Neutrophil (primary cell): ENCODE data around the gene IL26.

Experiments
- H3K27ac ChIP-seq: fragments of 200-600 bp; sonication (generic); 2 replicates; pipeline ENCODE4 v1.5.1; 2016; ENCODE audit warnings: mild to moderate bottlenecking, moderate library complexity
- H3K27me3 ChIP-seq: fragments of 200-600 bp; sonication (generic); 2 replicates; pipeline ENCODE4 v1.6.0; 2016; ENCODE audit warnings: mild to moderate bottlenecking
- H3K36me3 ChIP-seq: fragments of 200-600 bp; sonication (generic); 2 replicates; pipeline ENCODE4 v1.5.1; 2017
- H3K4me1 ChIP-seq, 2 experiments: fragments of 200-600 bp in 1 of 2; sonication (generic) in 1 of 2; 1 replicate in 1 of 2; 2 replicates in 1 of 2; pipeline versions ENCODE4 v1.5.1 to v1.6.1; 2013 to 2016; ENCODE audit warnings: low read depth in 1 of 2, low read length in 1 of 2, mild to moderate bottlenecking in 1 of 2, moderate library complexity in 1 of 2; ENCODE audit not compliant: control insufficient read depth in 1 of 2, insufficient read depth in 1 of 2
- H3K4me3 ChIP-seq, 2 experiments: fragments of 200-600 bp in 1 of 2; sonication (generic) in 1 of 2; 1 replicate in 1 of 2; 2 replicates in 1 of 2; pipeline ENCODE4 v1.5.1; 2013 to 2016; ENCODE audit warnings: low read depth in 1 of 2, low read length in 1 of 2, mild to moderate bottlenecking in 1 of 2, moderate library complexity in 1 of 2
- H3K9me3 ChIP-seq: fragments of 200-600 bp; sonication (generic); 2 replicates; pipeline ENCODE4 v1.5.1; 2016
- CTCF ChIP-seq: fragments of 200-600 bp; sonication (generic); IDR thresholded peaks from 2 replicates; pipeline ENCODE4 v1.5.1; 2016; ENCODE audit warnings: antibody characterized with exemption

IL26 gene

DNA sequence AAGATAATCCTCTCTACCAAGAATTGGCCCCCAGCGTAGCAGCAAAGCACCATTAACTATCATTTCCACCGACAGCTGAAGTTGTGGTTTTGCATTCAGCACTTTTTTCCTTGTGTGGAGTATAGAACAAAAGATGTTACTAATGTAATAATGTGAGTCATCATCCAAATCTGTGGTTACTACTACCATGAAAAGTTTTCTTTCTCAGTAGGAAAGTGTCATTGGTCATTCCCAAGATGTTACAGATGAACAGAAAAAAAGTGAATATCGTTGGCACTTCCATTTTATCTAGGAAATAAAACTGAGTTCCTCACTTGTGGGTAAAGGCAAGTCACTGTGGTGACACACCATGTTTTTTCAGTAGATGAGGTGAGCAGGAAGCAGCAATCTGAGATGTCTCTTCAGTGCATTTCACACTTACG, 35.8 kb downstream of the IL26 start:
- H3K36me3 ChIP-seq: no peaks in the 10 kb centered on the region
- no peak for TF ChIP-seq CTCF
- no peak overlapping the region for H3K27ac ChIP-seq
- H3K4me1 ChIP-seq: no peaks in the 10 kb centered on the region
- no peak overlapping the region for H3K4me3 ChIP-seq
- peaks cover 22% of the 10 kb centered on the region for H3K27me3 ChIP-seq
- H3K9me3 ChIP-seq: no peaks in the 10 kb centered on the region

DNA sequence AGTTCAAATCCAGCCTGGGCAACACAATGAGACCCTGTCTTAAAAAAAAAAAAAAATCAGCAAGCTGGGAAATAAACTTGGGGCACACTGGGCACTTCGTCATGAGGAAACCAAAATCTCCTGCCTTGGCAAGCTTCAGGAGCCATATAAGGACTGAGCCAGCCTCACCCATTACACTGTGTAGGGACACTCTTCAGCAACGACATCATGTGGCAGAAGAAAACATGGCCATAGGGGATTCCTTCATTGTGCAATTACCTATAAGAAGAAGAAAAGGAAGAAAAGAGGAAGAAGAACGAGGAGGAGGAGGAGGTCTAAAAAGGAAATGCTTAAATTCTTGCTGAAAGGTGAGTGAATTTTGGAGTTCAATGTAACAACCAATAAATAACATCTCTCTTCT, 40.0 kb downstream of the IL26 start:
- no peak for TF ChIP-seq CTCF
- Histone ChIP-seq H3K36me3 (no peaks in the 10 kb centered on the region), H3K9me3 (no peaks in the 10 kb centered on the region), H3K27me3 (peaks cover 14% of the 10 kb centered on the region), H3K4me1 (no peaks in the 10 kb centered on the region), H3K27ac (no peak overlapping the region), H3K4me3 (no peak overlapping the region)

GRCh38 chr12:68180792-68181744, 44.5 kb downstream of the IL26 start:
- TF ChIP-seq CTCF: no peak
- H3K27ac ChIP-seq: no peak overlapping the region

GRCh38 chr12:68178774-68179439, 46.7 kb downstream of the IL26 start:
- peaks cover 13% of the 10 kb centered on the region for H3K27me3 ChIP-seq
- TF ChIP-seq CTCF: no peak
- no peak overlapping the region for H3K27ac ChIP-seq
- no peaks in the 10 kb centered on the region for H3K36me3 ChIP-seq
- no peaks in the 10 kb centered on the region for H3K4me1 ChIP-seq
- H3K9me3 ChIP-seq: no peaks in the 10 kb centered on the region
- no peak overlapping the region for H3K4me3 ChIP-seq

More at GRCh38 chr12:68180792-68181744, 44.5 kb downstream of the IL26 start:
- H3K9me3 ChIP-seq: no peaks in the 10 kb centered on the region
- peaks cover 13% of the 10 kb centered on the region for H3K27me3 ChIP-seq
- no peaks in the 10 kb centered on the region for H3K4me1 ChIP-seq
- no peak overlapping the region for H3K4me3 ChIP-seq
- H3K36me3 ChIP-seq: no peaks in the 10 kb centered on the region

DNA sequence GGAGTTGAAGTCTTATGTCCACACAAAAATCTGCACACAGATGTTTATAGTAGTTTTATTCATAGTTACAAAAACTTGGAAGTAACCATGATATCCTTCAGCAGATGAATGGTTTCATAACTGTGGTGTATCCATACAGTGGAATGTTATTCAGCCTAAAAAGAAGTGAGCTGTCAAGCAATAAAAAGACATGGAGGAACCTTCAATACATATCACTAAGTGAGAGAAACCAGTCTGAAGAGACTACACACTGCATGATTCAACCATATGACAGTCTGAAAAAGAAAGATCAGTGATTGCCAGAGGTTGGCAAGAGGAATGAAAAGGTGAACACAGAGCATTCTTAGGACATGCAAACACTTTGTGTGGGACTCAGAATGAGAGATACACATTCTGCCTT, 47.4 kb downstream of the IL26 start:
- Histone ChIP-seq H3K27me3 (peaks cover 13% of the 10 kb centered on the region), H3K4me3 (no peak overlapping the region), H3K9me3 (no peaks in the 10 kb centered on the region), H3K27ac (no peak overlapping the region), H3K4me1 (no peaks in the 10 kb centered on the region), H3K36me3 (no peaks in the 10 kb centered on the region)
- no peak for TF ChIP-seq CTCF
